Measurements from ENCODE around the gene SMPD1. TPM values are rescaled to one million over a fixed set of nuclear protein-coding genes. Genes with fewer than 3 reads are reported as not detected.

The SMPD1 gene
- 35.7 and 42.1 TPM in 2 replicates for total RNA-seq

GRCh38 chr11:6389905-6390717, at the start of gene SMPD1:
TSS of gene SMPD1 (plus strand) at chr11:6390474. CDS start at chr11:6390599, 125 bp downstream.

GRCh38 chr11:6419009-6419631, 28.8 kb downstream of the SMPD1 start, which contains the start of gene APBB1:
TSS of gene APBB1 (minus strand) at chr11:6419094. CDS start at chr11:6411347, 7,747 bp downstream.

DNA sequence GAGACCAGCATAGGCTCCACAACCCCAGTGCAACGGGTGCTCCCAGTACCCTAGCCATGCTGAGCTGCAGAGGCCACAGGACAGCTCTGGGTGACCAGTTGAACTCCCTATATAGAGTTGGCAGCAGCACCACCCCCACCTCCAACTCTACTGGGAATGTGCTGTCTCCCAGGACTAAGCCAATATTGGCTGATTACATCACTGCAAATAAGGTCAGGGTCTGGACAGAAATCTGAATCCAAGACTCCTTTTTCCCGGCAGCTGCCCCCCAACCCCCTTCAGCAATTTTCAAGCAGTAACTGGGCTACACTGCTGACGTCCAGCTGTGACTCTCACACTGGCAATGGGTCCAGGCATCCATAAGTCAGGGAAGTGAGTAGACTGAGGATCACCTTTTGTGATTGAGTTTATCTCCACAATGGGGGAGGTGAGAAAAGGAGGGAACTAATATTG, 50.7 kb downstream of the SMPD1 start, which contains the start of gene HPX:
Gene HPX (minus strand): TSS at position 82 of the 453 bp plus-strand sequence. CDS start 24 bp downstream, at position 58.

Other genes with a start within 250 kb of the SMPD1 start
- gene OR52B2, start 220.1 kb upstream of the SMPD1 start, total RNA-seq: not detected in 2 replicates
- gene OR52W1, start 191.2 kb upstream of the SMPD1 start, total RNA-seq: not detected in 2 replicates
- not detected in 2 replicates for gene C11orf42, start 184.9 kb upstream of the SMPD1 start, total RNA-seq
- 19.0 and 32.3 TPM in 2 replicates for gene FHIP1B, start 155.8 kb upstream of the SMPD1 start, total RNA-seq
- not detected in 2 replicates for gene CNGA4, start 151.4 kb upstream of the SMPD1 start, total RNA-seq
- gene CCKBR, start 130.6 kb upstream of the SMPD1 start, total RNA-seq: not detected in 2 replicates
- gene CAVIN3, start 70.0 kb upstream of the SMPD1 start, total RNA-seq: 281 and 346 TPM in 2 replicates
- gene APBB1, start 28.6 kb downstream of the SMPD1 start, total RNA-seq: 38.1 and 57.8 TPM in 2 replicates
- gene HPX, start 50.5 kb downstream of the SMPD1 start, total RNA-seq: 0.33 and 0.67 TPM in 2 replicates
- 16.7 and 19.9 TPM in 2 replicates for gene TRIM3, start 83.5 kb downstream of the SMPD1 start, total RNA-seq
- 57.9 and 65.0 TPM in 2 replicates for gene ARFIP2, start 90.9 kb downstream of the SMPD1 start, total RNA-seq
- 25.5 and 30.2 TPM in 2 replicates for gene TIMM10B, start 91.0 kb downstream of the SMPD1 start, total RNA-seq
- gene DNHD1, start 106.8 kb downstream of the SMPD1 start, total RNA-seq: 3.3 and 4.5 TPM in 2 replicates
- gene RRP8, start 213.1 kb downstream of the SMPD1 start, total RNA-seq: 11.1 and 18.5 TPM in 2 replicates
- 140 and 155 TPM in 2 replicates for gene ILK, start 213.3 kb downstream of the SMPD1 start, total RNA-seq
- 20.3 and 26.8 TPM in 2 replicates for gene TAF10, start 221.7 kb downstream of the SMPD1 start, total RNA-seq
- gene TPP1, start 228.9 kb downstream of the SMPD1 start, total RNA-seq: 118 and 183 TPM in 2 replicates